ENCODE measurements around the gene DENND2C. TPM values are rescaled to one million over a fixed set of nuclear protein-coding genes. Genes with fewer than 3 reads are reported as not detected.
A peak's percentile ranks its signal among the peaks of the same experiment; 100 is the strongest.

The DENND2C gene, protein sequence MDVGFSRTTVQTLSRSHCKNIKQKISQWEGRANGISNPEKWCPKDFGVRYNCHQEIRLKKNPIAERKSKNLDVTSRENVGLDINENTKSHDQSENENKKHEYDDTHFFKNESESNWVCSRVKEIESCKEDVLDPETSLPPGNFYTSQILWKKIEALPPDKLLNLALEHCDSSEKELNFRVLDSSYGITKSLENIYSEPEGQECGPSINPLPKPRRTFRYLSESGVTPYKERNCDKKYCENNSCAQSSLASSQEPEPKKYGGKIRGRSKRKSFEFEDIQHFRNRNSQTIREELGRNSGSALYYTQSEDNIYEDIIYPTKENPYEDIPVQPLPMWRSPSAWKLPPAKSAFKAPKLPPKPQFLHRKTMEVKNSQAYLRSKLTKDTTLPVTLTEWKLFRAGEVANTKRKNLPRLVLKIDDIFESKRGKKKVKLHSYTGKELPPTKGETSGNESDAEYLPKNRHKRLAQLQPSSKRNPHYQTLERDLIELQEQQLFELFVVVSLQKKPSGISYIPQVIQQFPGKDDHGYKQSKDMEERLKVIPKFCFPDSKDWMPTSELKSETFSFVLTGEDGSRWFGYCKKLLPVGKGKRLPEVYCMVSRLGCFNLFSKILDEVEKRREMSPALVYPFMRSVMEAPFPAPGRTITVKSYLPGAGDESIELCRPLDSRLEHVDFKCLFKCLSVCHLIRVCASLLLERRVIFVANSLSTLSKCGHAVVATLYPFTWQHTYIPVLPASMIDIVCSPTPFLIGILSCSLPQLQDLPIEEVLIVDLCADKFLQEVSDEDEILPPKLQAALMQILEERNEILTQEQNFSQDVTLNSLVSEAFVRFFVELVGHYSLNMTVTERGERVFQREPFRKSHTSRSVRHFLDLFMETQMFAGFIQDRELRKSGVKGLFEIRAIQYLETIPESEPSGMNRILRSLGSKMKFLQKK
- total RNA-seq: 2.6 and 3.2 TPM in 2 replicates

DNA sequence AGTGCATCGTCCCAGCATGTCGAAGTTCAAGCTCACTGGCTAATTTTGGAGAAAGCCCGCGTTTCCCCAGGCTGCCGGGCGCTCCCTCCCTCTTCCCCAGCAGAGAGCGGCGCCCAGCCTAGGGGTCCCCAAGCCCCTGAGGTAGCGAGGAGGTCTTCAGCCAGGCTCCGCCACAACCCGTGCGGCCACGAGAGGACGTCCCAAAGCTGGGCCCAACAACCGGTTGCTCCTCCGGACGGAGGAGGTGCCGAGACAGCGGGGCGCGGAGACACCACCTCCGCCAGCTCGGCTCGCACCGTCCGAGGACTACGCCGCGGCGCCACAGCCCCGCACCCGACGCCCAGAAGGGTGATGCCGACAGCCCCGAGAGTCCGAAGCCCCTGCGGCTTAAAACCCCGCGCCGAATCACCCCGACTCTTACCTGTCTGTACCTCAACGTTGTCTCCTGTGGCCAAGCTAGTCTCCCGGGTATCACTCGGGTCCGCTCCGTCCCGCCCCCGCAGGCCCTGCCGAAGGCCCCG, at the start of gene DENND2C:
DENND2C (minus strand) TSS at position 488 of the 521 bp plus-strand sequence. CDS start 44,065 bp downstream, outside the sequence.
- H3K4me3 ChIP-seq (ENCODE audit: low read depth, low read length): peak within 1 kb of the TSS; percentile 77
- DNase-seq (ENCODE audit: low read depth): no peak
- TF ChIP-seq CTCF (IDR thresholded peaks at IDR 0.05; ENCODE audit: insufficient read depth, low read depth, low read length): no peak

DNA sequence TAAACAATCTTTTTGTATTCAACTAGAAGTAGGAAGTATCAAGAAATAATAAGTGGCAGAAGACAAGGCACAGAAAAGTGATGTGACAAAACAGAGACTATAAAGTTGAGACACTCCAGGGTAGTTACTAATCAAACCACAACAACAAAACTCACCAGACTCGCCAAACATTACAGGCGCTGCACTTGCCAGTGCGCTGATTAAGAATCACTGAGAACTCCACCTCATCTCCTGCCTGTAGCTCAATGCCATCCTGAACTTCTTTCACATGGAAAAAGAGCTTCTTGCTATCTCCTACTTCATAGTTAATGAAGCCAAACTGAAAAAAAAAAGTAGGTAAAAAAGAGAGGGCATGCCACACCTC, 49.6 kb upstream of the DENND2C start:
- DNase-seq (ENCODE audit: low read depth): no peak
- H3K4me3 ChIP-seq (ENCODE audit: low read depth, low read length): no peak overlapping the region
- TF ChIP-seq CTCF (IDR thresholded peaks at IDR 0.05; ENCODE audit: insufficient read depth, low read depth, low read length): no peak

DNA sequence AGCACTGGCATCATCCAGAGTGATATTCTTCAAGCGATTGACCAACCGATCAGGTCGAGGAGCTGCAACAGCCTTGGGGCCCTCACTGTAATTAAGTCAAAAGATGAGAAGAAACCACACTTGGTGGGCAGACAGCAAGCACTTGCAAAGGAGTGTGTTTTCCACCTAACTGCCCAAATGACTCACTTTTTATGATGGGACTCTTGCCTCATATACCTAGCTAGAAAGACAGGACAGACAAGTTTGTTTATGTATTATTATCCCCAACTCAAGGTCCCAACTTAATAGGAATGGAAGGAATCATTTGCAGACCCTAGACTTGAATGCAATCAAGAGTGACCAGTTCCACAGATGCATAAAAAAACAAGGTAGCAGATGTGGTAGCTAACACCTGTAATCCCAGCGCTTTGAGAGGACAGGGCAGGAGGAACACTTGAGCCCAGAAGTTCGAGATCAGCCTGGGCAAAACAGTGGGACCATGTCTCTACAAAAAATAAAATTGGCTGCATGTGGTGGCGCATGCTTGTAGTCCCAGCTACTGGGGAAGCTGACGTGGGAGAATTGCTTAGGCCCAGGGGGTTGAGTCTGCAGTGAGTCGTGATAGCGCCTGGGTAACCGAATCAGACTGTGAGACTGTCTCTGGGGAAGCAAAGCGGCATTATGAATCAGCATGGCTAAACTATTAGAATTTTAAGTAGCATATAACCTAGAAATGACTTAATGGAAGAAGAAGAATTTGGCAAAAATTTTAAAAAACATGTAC, 49.0 kb upstream of the DENND2C start:
- DNase-seq (ENCODE audit: low read depth): no peak
- no peak for TF ChIP-seq CTCF (IDR thresholded peaks at IDR 0.05; ENCODE audit: insufficient read depth, low read depth, low read length)
- no peak overlapping the region for H3K4me3 ChIP-seq (ENCODE audit: low read depth, low read length)

DNA sequence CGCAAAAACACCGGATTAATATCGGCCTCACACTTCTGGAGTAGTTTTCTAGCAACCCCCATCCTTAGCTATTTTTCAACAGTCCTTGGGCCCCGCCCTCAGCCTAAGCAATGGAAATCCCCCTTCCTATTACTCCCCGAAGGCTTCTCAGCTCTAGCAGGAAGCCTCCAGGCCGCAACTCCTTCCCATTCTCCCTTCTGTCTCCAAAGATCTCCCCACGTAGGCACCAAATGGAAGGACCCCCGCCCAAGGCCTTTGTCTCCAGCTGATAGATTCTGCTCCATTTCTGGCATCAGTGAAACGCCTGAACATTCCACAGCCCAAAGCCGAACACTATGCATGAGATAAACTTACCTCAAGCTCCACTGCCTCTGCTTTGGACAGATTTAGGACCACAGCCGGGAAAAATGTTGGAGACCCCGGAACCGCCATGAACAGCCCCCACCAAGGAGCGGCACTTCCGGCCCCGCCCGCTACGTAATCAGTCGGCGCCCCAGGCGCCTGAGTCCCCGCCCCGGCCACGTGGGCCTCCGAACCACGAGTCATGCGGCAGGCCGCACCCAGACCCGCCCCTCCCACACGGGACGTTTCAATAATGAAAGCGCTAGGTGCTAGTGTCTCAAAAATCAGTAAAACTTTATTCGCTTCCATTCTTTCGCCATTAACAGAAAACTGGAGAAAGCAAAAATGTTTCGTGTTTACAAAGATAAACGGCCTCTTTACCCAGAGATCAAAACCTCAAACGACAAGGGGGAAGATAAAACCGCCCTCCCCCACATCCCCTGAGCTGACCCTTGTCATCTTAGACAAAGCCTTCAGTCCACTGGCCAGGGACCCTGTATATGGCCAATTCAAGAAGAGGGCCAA, 46.7 kb upstream of the DENND2C start, which contains the start of gene NRAS:
NRAS (minus strand) TSS at position 468 of the 867 bp plus-strand sequence. CDS start 611 bp downstream, outside the sequence.
- DNase-seq (ENCODE audit: low read depth): peak; percentile 93
- no peak for TF ChIP-seq CTCF (IDR thresholded peaks at IDR 0.05; ENCODE audit: insufficient read depth, low read depth, low read length)
- peak within 1 kb of the TSS; percentile 100 for H3K4me3 ChIP-seq (ENCODE audit: low read depth, low read length)

GRCh38 chr1:114715952-114716303, 46.1 kb upstream of the DENND2C start:
- H3K4me3 ChIP-seq (ENCODE audit: low read depth, low read length): peak overlapping the region; percentile 100
- TF ChIP-seq CTCF (IDR thresholded peaks at IDR 0.05; ENCODE audit: insufficient read depth, low read depth, low read length): no peak
- no peak for DNase-seq (ENCODE audit: low read depth)

Data from fibroblast of villous mesenchyme (primary cell).